GM13977 (cell line): ENCODE measurements around the gene RPL38.

ENCODE experiments used
- DNase-seq: peaks from one replicate; pipeline ENCODE4 v3.0.0; 2012; ENCODE audit warnings: low spot score
- in situ Hi-C: fragments of 300-500 bp; cut with MboI; formaldehyde crosslinking; loops from one replicate; pipeline ENCODE4 v1.12.0; 2022; ENCODE audit warnings: low sequenced_read_pairs, low pct_unique_long_range_greater_than_20kb, mixed read lengths, inconsistent platforms; ENCODE audit not compliant: unreplicated experiment
- TF ChIP-seq, protein P1 (sequence below): IDR thresholded peaks from 2 replicates; pipeline ENCODE4 v1.5.1; 2012; ENCODE audit warnings: mild to moderate bottlenecking, control low read depth; ENCODE audit not compliant: insufficient read depth; ENCODE audit errors: extremely low read depth, missing control alignments

RPL38 gene

DNA sequence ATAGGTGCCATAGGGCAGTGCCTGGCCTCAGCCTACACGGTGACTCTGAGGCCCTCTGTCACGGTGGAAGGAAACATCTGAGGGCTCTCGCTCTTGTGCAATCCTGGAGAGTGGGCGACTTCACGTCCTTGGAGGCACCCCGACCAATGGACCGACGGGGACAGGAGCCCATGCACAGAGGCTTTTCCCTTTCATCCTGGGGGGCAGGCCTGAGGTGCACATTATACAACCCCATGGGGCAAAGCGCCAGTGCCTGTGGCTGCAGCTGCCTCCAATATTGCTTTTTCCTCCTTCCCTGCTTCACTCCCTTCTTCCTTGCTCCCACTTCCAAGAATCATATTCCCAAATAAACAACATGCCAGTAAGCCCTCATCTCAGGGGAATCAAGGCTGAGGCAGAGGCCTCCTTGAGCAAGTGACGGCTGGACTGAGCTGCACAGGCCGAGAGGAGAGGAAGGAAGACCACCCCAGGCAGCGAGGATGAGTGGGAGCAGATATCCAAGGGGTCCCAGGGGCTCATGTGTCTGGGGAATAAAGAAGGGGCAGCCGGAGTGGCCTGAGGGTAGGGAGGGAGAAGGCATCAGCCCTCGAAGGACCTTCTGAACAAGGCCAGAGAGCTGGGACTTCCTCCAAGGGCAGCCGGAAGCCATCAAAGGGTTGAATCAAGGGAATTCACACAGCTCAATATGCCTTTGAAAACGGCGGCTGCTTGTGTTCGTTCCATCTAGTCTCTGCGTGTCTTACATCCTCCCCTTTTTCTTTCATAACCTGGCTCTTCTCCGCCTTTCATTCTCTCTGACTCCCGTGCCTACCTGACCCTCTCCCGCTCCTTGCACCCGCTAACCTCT lies 42.6 kb upstream of the RPL38 start:
- in situ Hi-C loops: no loop called here
- TF ChIP-seq, protein P1, sequence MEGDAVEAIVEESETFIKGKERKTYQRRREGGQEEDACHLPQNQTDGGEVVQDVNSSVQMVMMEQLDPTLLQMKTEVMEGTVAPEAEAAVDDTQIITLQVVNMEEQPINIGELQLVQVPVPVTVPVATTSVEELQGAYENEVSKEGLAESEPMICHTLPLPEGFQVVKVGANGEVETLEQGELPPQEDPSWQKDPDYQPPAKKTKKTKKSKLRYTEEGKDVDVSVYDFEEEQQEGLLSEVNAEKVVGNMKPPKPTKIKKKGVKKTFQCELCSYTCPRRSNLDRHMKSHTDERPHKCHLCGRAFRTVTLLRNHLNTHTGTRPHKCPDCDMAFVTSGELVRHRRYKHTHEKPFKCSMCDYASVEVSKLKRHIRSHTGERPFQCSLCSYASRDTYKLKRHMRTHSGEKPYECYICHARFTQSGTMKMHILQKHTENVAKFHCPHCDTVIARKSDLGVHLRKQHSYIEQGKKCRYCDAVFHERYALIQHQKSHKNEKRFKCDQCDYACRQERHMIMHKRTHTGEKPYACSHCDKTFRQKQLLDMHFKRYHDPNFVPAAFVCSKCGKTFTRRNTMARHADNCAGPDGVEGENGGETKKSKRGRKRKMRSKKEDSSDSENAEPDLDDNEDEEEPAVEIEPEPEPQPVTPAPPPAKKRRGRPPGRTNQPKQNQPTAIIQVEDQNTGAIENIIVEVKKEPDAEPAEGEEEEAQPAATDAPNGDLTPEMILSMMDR: no peak
- no peak for DNase-seq

DNA sequence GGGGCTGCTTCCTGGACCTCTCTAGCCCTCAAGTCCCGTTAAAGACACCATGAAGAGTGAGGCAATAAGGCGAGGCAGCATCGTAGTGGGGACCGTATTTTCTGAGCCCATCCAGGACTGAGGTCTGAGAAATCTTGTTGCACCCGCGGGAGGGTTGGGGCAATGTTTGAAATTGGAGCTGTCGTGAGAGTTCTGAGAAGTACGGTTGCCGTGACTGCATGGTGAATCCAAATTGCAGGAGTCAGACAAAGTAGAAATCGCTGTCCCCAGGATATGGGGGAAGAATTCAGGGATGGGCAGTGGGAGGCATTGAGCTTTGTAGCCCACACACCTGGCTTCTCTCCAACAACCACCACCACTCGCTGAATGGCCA lies 42.0 kb upstream of the RPL38 start:
- in situ Hi-C loops: no loop called here
- no peak for DNase-seq
- TF ChIP-seq, protein P1: no peak

DNA sequence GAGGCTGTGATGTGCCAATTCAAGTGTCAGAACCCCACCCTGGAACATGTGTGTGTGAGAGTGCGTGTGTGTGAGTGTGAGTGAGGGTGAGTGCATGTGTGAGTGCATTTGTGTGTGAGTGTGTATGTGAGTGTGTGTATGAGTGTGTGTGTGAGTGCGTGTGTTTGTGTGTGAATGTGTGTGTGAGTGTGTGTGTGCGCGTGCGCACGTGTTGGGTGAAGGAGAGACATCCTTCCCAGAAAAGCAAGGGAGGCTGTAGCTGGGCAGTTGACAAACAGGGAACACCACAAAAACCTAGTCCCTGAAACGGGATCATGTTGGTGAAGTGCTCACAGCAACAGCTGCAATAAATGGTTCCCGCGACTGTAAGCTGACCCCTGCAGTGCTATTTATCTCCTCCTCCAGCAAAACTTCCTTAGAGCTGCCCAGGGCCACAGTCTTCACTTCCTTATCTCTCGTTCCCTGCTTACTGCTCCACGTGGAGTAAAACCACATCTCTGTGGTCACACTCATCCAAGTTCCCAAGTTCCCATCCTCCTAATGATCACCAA lies 40.1 kb upstream of the RPL38 start:
- no peak for DNase-seq

DNA sequence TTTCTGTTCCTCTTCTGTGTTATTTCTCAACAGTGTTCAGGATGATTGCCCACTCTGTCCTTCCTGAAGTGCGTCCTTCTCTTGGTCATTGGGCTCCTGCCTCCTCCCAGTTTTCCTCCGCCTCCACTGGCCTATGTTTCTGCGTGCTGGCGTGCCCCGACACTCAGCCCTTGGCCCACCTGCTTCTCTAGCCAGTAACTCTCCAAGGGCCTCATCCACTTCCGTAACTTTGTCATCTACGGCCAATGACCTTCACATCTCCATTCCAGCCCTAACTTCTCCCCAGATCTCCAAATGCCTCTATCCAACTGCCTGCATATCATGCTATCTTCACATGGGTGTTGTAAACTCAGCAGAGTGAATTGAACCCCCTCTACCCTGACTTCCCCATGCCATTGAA lies 39.6 kb upstream of the RPL38 start:
- DNase-seq: no peak
- in situ Hi-C loops: no loop called here
- TF ChIP-seq, protein P1: no peak

More for the DNA sequence above, 40.1 kb upstream of the RPL38 start:
- TF ChIP-seq, protein P1: no peak
- in situ Hi-C loops: no loop called here

DNA sequence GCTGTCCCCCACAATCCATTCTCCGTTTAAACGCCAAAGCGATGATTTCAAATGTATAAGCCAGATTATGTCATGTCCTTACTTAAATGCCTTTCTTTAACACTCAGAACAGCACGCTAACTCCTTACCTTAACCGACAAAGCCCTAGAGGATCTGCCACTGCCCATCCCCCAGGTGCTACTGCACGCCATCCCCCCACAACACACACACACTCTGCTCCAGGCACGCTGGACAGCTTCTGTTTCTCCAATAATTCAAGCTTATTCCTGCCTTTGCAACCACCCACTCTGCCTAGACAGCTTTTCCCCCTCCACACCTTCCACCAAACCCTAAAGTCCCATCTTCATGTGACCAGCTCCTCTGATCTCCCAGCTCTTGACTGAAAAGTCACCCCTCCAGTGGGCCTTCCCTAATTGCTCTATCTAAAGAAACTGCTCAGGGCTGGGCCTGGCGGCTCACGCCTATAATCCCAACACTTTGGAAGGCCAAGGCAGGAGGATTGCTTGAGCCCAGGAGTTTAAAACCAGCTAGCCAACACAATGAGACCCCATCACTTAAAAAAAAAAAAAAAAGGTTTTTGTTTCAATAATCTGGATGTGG lies 38.9 kb upstream of the RPL38 start:
- TF ChIP-seq, protein P1: no peak
- no peak for DNase-seq
- in situ Hi-C loops: no loop called here

DNA sequence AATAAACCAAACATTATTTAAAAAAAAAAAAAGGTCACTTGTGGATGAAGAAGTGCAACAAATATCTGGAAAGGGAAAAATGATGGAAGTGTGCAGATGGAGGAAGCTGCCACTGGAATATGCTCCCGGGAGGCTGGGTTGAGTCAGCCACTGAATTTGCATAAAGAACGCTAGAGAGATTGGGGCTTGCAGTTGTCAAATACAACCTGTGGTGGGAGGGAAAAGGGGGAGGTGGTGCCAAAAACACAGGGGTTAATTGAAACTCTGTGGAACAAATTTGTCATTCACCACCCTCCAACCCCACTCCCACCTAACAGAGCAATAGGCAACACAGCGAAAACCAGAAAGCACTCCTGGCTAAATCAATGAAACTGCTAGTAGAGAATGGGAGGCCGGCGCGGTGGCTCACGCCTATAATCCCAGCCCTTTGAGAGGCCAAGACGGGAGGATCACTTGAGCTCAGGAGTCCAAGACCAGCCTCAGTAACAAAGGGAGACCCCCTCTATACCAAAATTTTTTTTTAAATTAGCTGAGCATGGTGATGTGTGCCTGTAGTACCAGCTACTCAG lies 37.6 kb upstream of the RPL38 start:
- no peak for DNase-seq
- in situ Hi-C loops: no loop called here
- TF ChIP-seq, protein P1: no peak
